Endothelial cell of umbilical vein (primary cell): ENCODE data around the gene HOMER1.

Experiments
- MYC ChIP-seq: IDR thresholded peaks from one replicate; pipeline ENCODE4 v1.6.1; 2011; ENCODE audit warnings: mild to moderate bottlenecking, low read depth, low read length
- POLR2A ChIP-seq: IDR thresholded peaks from 2 replicates; pipeline ENCODE4 v1.6.1; 2012; ENCODE audit warnings: low read depth, mild to moderate bottlenecking, control low read depth, low read length
- TF ChIP-seq, protein P1 (sequence below), 2 donors: IDR thresholded peaks; 1 replicate in 1 of 2; 2 replicates in 1 of 2; pipeline ENCODE4 v1.5.1; 2011; ENCODE audit warnings: low read length in 2 of 2, mild to moderate bottlenecking in 2 of 2, moderate library complexity in 2 of 2, control low read depth in 1 of 2, inconsistent platforms in 1 of 2, low read depth in 1 of 2; ENCODE audit not compliant: insufficient read depth in 1 of 2; ENCODE audit errors: extremely low read depth in 1 of 2
- TF ChIP-seq, protein P2 (sequence below): IDR thresholded peaks from 2 replicates; pipeline ENCODE4 v1.6.1; 2011; ENCODE audit not compliant: insufficient read depth, insufficient read length

DNA sequence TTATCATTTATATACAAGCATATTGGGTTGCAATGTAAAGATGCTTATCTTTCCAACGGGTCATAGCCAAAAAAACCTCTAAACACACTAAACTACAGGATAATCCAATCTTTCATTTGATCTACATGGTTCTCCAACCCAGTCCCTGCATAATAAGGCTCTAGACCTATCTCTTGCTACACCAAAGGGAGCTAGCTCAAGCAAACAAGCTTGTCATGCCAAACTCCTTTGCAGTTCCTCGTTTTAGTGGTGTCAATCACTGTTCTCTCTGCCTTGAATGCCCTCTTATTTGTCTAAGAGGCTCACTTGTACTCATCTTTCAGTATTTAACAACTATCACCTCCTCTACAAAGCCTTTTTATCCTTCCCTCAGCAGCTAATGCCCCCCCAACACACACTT lies 5.6 kb downstream of the HOMER1 start:
- no peak for TF ChIP-seq POLR2A
- TF ChIP-seq, protein P1, sequence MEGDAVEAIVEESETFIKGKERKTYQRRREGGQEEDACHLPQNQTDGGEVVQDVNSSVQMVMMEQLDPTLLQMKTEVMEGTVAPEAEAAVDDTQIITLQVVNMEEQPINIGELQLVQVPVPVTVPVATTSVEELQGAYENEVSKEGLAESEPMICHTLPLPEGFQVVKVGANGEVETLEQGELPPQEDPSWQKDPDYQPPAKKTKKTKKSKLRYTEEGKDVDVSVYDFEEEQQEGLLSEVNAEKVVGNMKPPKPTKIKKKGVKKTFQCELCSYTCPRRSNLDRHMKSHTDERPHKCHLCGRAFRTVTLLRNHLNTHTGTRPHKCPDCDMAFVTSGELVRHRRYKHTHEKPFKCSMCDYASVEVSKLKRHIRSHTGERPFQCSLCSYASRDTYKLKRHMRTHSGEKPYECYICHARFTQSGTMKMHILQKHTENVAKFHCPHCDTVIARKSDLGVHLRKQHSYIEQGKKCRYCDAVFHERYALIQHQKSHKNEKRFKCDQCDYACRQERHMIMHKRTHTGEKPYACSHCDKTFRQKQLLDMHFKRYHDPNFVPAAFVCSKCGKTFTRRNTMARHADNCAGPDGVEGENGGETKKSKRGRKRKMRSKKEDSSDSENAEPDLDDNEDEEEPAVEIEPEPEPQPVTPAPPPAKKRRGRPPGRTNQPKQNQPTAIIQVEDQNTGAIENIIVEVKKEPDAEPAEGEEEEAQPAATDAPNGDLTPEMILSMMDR (IDR thresholded peaks at IDR 0.05; ENCODE audit: extremely low read depth in 1 of 2, insufficient read depth in 1 of 2, low read depth in 1 of 2, low read length in 2 of 2): no peak
- no peak for TF ChIP-seq MYC
- TF ChIP-seq, protein P2, sequence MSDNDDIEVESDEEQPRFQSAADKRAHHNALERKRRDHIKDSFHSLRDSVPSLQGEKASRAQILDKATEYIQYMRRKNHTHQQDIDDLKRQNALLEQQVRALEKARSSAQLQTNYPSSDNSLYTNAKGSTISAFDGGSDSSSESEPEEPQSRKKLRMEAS: no peak
